Measurements from ENCODE around the gene BZW2. TPM values are rescaled to one million over a fixed set of nuclear protein-coding genes. Genes with fewer than 3 reads are reported as not detected.

Gene BZW2
- total RNA-seq, 4 donors from 2014 or later: 86.6 to 145 (median 123) TPM

DNA sequence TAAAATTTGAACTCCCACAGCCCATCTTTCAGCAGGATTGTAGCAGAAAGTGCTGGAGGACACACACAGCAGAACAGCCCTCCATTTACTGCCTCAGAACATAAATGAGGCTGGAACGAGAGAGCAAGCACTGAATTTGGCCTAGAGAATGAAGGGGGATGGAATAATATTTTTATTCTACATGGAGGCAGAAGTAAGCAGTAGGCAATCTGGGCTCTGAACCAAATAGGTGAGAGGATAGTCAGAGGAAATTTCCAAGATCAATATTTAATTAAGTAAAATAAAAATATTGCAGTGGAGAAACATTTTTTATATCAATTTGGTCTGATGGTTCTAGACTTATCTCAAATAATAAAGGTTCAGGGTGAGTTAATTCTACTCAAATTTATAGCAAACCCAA is 78.4 kb downstream of the BZW2 start:
- Histone ChIP-seq H3K27me3 (no peaks in the 10 kb centered on the region), H3K9me3 (no peaks in the 10 kb centered on the region), H3K4me3 (no peak overlapping the region), H3K4me1 (no peaks in the 10 kb centered on the region), H3K27ac (no peak overlapping the region), H3K36me3 (no peaks in the 10 kb centered on the region)
- TF ChIP-seq POLR2A (IDR thresholded peaks at IDR 0.05): no peak
- TF ChIP-seq CTCF (IDR thresholded peaks at IDR 0.05 in 4 of 5, conservative IDR thresholded peaks at IDR 0.05 in 1 of 5): no peak
- in situ Hi-C loops (cut with MboI; ENCODE audit: low sequenced_read_pairs in 4 of 4): no loop called here
- DNase-seq (no peak), ATAC-seq (no peak)
- intact Hi-C loops (cut with DNase I; ENCODE audit: low total_unique reads): no loop called here

DNA sequence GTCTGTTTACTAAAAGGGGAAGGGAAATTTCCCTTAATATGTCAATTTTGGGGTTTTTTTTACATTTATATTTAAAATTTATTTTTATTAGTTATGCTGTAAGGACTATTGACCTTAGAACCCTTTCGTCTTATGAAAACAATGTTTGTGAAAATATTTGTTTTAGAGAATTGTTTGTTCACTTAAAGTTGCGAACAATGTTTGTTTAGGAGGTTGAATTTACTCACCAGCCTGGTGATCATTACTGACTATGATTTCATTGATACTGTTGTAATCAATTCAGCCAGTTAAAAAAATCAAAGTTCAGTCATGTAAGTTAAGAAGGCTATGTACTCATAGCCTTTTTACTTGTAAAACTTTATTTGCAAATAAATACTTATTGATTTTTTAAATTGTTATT is 80.2 kb downstream of the BZW2 start:
- Histone ChIP-seq H3K36me3 (no peaks in the 10 kb centered on the region), H3K27me3 (no peaks in the 10 kb centered on the region), H3K4me3 (no peak overlapping the region), H3K4me1 (no peaks in the 10 kb centered on the region), H3K27ac (no peak overlapping the region), H3K9me3 (no peaks in the 10 kb centered on the region)
- ATAC-seq: no peak
- intact Hi-C loops (cut with DNase I; ENCODE audit: low total_unique reads): no loop called here
- no peak for DNase-seq
- in situ Hi-C loops (cut with MboI; ENCODE audit: low sequenced_read_pairs in 4 of 4): no loop called here
- no peak for TF ChIP-seq CTCF (IDR thresholded peaks at IDR 0.05 in 4 of 5, conservative IDR thresholded peaks at IDR 0.05 in 1 of 5)
- no peak for TF ChIP-seq POLR2A (IDR thresholded peaks at IDR 0.05)

DNA sequence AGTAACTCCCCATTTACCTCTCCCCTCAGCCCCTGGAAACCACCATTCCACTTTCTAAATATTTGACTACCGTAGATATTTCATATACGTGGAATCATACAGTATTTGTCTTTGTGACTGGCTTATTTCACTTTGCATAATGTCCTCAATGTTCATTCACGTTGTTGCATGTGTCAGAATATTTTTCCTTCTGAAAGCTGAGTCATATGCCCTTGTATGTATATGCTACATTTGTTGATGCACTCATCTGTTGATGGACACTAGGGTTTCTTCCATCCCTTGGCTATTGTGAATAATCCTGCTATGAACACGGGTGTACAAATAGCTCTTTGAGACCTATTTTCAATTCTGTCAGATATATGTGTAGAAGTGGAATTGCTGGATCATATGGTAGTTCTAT is 81.8 kb downstream of the BZW2 start:
- Histone ChIP-seq H3K27ac (no peak overlapping the region), H3K9me3 (no peaks in the 10 kb centered on the region), H3K27me3 (no peaks in the 10 kb centered on the region), H3K4me3 (no peak overlapping the region), H3K4me1 (no peaks in the 10 kb centered on the region), H3K36me3 (no peaks in the 10 kb centered on the region)
- no peak for ATAC-seq
- intact Hi-C loops (cut with DNase I; ENCODE audit: low total_unique reads): no loop called here
- in situ Hi-C loops (cut with MboI; ENCODE audit: low sequenced_read_pairs in 4 of 4): no loop called here
- DNase-seq: no peak
- TF ChIP-seq CTCF (IDR thresholded peaks at IDR 0.05 in 4 of 5, conservative IDR thresholded peaks at IDR 0.05 in 1 of 5) (no peak), POLR2A (IDR thresholded peaks at IDR 0.05) (no peak)

DNA sequence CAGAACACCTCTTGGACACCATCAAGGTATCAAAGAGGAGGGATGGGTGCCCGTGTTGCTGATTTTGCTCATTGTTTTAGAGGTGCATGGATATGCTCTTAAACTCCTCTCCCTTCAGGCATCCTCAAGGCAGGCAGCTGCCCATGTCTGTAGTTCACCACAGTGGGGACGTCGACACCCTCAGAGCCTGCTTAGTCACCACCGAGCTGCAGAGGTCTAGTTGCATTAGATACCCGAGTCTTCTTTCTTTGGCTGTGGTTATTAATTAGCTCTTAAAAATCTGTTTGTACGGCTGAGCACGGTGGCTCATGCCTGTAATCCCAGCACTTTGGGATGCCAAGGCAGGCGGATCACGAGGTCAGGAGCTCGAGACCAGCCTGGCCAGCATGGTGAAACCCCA is 82.8 kb downstream of the BZW2 start:
- Histone ChIP-seq H3K36me3 (no peaks in the 10 kb centered on the region), H3K4me1 (no peaks in the 10 kb centered on the region), H3K27ac (no peak overlapping the region), H3K27me3 (no peaks in the 10 kb centered on the region), H3K9me3 (no peaks in the 10 kb centered on the region), H3K4me3 (no peak overlapping the region)
- no peak for TF ChIP-seq POLR2A (IDR thresholded peaks at IDR 0.05)
- TF ChIP-seq CTCF (IDR thresholded peaks at IDR 0.05 in 4 of 5, conservative IDR thresholded peaks at IDR 0.05 in 1 of 5): no peak
- intact Hi-C loops (cut with DNase I; ENCODE audit: low total_unique reads) (no loop called here), in situ Hi-C loops (cut with MboI; ENCODE audit: low sequenced_read_pairs in 4 of 4) (no loop called here)
- ATAC-seq (no peak), DNase-seq (no peak)

- Histone ChIP-seq H3K27ac (no peak overlapping the region), H3K4me1 (no peaks in the 10 kb centered on the region), H3K27me3 (no peaks in the 10 kb centered on the region), H3K4me3 (no peak overlapping the region), H3K36me3 (no peaks in the 10 kb centered on the region), H3K9me3 (no peaks in the 10 kb centered on the region)
- no peak for ATAC-seq
- TF ChIP-seq POLR2A (IDR thresholded peaks at IDR 0.05) (no peak), CTCF (IDR thresholded peaks at IDR 0.05 in 4 of 5, conservative IDR thresholded peaks at IDR 0.05 in 1 of 5) (no peak)
- DNase-seq: no peak
- in situ Hi-C loops (cut with MboI; ENCODE audit: low sequenced_read_pairs in 4 of 4) (no loop called here), intact Hi-C loops (cut with DNase I; ENCODE audit: low total_unique reads) (no loop called here)
Measured at GRCh38 chr7:16729541-16729940, 83.6 kb downstream of the BZW2 start.
